ENCODE data around the gene RNF157.
"Not testable (repeated sequence)": the region's sequence is repeated elsewhere in the genome, so short reads cannot be mapped to it uniquely, and the experiment has no call there.

Gene RNF157

GRCh38 chr17:76232342-76232741 is 8.0 kb downstream of the RNF157 start:
- no peak for DNase-seq

DNA sequence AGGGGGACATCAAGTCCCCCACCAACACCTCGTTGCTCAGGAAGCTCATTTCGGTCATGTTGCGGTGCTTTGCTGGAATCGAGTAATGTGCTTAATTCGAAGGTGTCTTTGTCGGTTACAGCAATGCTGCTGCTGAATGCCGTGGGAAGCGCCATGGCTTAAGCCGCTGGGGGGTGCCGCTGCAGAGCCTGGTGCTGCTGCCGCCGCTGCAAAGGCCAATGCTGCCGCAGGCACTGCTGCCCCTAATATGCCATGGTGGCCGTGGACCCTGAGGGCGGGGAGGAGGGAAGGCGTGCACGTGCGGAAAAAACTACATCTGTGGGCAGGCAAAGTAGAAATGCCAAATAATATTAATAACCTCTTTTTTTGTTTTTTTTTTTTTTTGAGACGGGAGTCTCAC is 13.5 kb downstream of the RNF157 start:
- not testable (repeated sequence) for DNase-seq

DNA sequence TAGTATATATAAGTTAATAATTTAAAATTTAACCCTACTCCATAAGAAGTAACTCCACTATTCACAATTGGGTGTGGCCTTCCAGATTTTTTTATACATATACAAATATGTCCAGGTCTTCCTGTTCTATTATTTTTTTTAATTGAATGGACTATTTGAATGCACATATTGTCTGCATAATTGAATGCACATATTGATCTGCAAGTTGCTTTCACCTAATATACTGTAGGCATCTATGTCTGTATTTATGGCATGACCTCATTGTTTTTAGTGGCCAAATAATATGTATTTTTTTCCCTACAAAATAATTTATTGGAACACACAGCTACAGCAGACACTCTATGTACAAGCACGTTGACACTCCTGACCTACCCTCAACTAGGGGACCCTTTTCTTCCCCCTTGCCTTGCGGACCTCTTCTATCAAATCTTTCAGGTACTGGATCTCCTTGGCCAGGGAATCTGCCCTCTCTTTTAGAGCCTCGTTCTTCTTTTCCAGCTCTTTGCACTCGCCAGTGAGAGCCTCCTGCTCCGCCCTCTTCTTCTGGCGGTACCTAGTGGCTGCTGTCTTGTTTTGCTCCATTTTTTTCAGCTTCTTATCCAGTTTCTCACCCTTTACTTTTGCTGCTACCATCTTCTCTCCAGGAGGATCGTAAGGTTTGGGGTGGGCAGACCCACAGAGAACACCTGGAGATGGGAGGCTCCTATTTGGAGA is 14.8 kb downstream of the RNF157 start:
- not testable (repeated sequence) for DNase-seq

DNA sequence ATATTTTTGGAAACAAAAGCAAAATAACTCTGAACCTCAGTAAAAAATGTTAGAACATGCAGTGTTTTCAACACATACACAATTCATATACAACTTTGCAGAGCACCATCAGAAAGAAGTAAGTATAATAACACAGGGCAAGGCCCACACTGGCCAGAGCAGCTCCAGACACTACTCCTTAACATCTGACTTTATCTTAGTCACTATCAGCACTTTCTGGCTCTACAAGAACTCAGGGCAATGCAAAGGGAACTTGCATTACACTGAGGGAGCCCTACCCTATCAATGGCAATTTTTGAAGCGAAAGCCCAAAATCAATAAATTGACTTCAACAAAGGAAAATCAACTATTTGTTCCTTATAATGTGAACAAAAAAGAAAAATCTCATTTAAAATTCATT is 16.5 kb downstream of the RNF157 start:
- no peak for DNase-seq

DNA sequence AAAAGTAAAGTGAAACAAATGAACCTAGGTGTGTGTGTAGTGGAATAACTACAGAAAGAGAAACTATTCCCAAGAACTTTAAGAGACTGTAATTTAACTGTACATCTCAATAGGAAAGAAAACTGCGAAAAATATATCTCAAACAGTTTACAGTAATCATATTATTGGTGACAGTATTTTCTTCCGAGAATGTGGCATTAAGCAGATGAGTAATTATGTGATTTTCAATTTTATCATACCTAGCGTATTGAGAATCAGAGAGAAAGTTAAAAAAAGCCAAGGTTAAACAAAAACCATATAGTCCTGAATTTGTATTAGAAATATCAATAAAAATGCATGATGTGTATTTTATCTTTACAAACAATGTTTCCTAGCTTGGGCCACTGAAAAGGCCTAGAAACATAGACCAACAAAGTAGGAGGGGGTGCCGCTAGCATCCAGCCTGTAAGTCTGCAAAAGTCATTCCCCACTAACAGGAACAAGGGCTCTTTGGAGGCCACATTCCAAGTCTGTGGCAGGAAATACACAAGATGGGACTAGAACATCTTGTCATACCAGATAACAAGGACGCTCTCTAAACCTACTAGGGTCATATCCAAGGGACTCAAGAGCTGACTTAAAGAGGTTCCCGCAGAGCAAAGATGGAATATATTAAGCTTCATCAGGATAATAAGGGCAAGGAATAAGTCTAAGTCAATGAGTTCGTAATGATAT is 20.5 kb downstream of the RNF157 start:
- no peak for DNase-seq

GRCh38 chr17:76217081-76217480 is 23.2 kb downstream of the RNF157 start:
- no peak for DNase-seq

DNA sequence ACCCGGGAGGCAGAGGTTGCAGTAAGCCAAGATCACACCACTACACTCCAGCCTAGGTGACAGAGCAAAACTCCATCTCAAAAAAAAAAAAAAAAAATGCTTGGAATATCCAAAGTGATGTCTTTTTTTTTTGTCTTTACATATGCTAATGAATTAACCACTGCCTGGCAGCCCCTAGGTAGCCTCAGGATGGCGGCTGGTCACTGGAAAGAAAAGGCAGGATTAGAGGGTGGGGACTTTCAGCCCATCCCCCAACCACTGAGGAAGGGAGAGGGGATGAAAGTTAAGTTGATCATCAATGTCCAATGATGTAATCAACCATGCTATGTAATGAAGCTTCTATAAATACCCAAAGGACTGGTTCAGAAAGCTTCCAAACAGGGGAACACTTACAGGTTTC is 26.8 kb downstream of the RNF157 start:
- DNase-seq: no peak

GRCh38 chr17:76208120-76208519 is 32.2 kb downstream of the RNF157 start:
- DNase-seq: no peak

DNA sequence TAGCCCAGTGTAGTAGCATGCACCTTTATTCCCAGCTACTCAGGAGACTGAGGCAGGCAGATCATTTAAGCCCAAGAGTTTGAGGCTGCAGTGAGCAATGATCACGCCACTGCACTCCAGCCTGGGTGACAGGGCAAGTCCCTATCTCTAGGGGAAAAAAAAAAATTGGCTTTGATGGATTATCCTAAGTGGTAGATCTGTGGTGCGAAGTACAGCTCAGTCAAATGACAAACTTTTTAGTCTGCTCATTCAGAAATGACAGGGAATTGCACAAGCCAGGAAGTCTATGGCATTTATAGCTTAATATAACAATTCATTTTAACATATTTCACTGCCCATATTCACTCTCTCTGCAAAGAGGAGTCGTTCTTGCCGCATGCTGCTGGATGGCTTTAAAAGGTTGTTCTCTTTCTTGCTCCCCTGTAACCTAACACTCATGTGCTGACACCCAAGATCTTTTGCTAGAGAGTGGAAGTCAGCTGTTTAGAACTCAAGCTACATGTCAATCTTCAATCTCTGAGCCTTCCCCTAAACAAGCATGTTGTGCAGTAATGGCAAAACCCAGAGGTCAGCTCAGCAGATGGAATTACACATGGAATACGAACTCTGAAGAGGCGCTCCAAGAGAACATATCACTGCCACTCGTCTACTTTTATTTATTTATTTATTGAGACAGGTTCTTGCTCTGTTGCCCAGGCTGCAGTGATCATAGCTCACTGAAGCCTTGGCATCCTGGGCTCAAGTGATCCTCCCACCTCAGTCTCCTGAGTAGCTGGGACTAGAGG is 32.8 kb downstream of the RNF157 start:
- DNase-seq: no peak

GRCh38 chr17:76205542-76206144 is 34.6 kb downstream of the RNF157 start:
- not testable (repeated sequence) for DNase-seq

- DNase-seq: no peak
Measured at GRCh38 chr17:76204277-76204676, 36.0 kb downstream of the RNF157 start.

DNA sequence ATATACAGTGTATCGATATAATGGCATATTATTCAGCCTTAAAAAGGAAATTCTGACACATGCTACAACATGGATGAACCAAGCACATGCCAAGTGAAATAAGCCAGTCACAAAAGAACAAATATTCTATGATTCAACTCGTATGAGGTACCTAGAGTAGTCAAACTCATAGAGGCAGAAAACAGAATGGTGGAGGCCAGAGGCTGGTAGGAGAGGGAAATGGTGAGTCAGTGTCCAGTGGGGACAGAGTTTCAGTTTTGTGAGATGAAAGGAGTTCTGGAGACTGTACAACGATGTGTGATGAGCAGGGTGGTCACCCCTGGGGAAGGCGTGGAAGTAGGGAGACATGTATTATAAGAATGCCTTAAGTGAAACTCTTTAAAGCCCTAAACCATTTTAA is 39.9 kb downstream of the RNF157 start:
- DNase-seq: no peak

DNA sequence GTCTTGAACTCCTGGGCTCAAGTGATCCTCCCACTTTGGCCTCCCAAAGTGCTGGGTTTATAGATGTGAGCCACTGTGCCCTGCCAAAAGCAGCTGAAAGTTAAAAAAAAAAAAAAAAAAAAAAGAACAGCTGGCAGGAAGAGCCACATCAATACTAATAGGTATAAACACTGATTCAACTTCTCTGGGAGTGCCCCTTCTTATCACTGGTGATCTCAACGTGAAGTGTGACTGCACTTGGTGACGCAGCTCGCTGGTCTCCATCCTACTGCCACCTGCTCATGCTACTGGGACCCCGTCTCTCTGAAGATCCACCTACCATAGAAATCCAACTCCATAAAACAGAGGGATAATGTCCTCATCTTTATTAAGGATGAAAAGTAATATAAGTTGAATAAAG is 40.8 kb downstream of the RNF157 start:
- no peak for DNase-seq

GRCh38 chr17:76198702-76199101 is 41.6 kb downstream of the RNF157 start:
- no peak for DNase-seq

GRCh38 chr17:76197911-76198310 is 42.4 kb downstream of the RNF157 start:
- DNase-seq: no peak

DNA sequence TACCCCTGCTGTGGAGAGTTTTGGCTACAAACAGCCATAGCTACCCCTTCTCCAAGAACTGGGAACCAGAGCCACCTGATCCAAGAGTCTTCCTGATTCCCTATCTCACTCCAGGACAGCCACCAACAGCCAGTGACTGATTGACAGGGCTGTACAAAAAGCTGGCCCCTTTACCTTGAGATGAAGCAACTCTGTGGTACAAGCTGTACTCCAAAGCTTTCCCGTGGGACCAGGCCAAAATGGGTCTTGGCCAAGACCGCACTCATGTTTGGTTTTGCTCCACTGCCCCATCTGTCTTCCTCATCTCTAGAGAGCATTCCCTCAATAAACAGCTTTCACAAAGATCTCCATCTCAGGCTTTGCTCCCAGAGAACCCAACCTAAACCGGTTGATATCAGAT is 43.6 kb downstream of the RNF157 start:
- no peak for DNase-seq

GRCh38 chr17:76195281-76196096 is 44.8 kb downstream of the RNF157 start:
- DNase-seq: no peak

- DNase-seq: no peak
Measured at GRCh38 chr17:76193591-76193990, 46.7 kb downstream of the RNF157 start.

- no peak for DNase-seq
Measured at GRCh38 chr17:76191896-76192295, 48.4 kb downstream of the RNF157 start.

DNA sequence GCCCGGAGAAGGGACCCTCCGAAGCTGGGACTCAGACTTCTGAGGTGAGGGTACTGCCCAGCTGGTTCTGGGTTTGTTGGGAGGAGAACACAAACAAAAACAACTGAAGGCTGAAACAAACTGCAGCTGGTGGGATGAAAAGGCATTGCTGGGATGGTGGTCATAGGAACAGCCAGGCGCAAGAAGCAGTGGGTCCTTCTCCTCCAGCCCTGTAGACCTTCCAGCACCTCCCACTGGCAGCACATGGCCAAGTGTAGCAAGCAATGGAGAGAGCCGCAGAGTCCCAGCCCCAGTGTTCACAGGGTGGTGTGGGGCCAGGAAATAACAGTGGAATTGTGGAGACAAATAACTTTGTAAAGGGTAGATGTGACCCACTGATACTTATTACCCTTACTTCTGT is 50.6 kb downstream of the RNF157 start:
- no peak for DNase-seq

GRCh38 chr17:76189247-76189646 is 51.0 kb downstream of the RNF157 start:
- no peak for DNase-seq

GRCh38 chr17:76188213-76189016 is 51.9 kb downstream of the RNF157 start:
- DNase-seq: no peak

Measured in midbrain (tissue), 1 donor.